RWPE1 (cell line): ENCODE data around the gene CFAP45.

Experiments
- CTCF ChIA-PET: fragments of 350-600 bp; sonication (Branson Sonifier 250); formaldehyde crosslinking; extraction: SDS; loops from one replicate; lab custom pipeline; 2021; lab: Yijun Ruan, JAX
- POLR2A ChIA-PET: fragments of 400-600 bp; formaldehyde crosslinking; extraction: SDS; loops from one replicate; lab custom pipeline; 2020; ENCODE audit warnings: antibody characterized with exemption; ENCODE audit not compliant: low non-redundant PET; lab: Yijun Ruan, JAX
- DNase-seq: peaks from one replicate; pipeline ENCODE4 v3.0.0; 2012; ENCODE audit warnings: low spot score
- H3K27ac ChIP-seq: fragments of 450-650 bp; 2 replicates; pipeline ENCODE4 v1.5.1; 2017
- TF ChIP-seq, protein P1 (sequence below): fragments of 450-650 bp; conservative IDR thresholded peaks from 2 replicates; pipeline ENCODE4 v1.5.1; 2017; ENCODE audit warnings: low read depth, mild to moderate bottlenecking

Gene CFAP45

DNA sequence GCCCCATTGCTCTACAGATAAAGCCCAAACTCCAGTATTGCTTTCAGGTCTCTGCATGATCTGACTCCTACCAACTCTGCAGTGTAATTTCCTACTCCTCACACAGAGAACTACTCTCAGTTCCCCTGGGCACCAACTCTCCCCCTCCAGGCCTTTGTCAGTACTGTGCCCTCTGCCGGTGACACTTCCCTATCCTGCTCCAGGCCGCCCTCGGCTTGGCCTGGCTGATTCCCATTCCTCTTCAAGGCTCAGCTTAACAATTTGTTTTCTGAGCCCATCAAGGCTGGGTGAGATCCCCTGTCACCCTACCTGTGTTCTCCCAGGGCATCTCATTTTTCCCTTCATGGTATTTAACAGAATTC, 70.7 kb downstream of the CFAP45 start:
- TF ChIP-seq, protein P1, sequence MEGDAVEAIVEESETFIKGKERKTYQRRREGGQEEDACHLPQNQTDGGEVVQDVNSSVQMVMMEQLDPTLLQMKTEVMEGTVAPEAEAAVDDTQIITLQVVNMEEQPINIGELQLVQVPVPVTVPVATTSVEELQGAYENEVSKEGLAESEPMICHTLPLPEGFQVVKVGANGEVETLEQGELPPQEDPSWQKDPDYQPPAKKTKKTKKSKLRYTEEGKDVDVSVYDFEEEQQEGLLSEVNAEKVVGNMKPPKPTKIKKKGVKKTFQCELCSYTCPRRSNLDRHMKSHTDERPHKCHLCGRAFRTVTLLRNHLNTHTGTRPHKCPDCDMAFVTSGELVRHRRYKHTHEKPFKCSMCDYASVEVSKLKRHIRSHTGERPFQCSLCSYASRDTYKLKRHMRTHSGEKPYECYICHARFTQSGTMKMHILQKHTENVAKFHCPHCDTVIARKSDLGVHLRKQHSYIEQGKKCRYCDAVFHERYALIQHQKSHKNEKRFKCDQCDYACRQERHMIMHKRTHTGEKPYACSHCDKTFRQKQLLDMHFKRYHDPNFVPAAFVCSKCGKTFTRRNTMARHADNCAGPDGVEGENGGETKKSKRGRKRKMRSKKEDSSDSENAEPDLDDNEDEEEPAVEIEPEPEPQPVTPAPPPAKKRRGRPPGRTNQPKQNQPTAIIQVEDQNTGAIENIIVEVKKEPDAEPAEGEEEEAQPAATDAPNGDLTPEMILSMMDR: no peak
- DNase-seq: no peak
- ChIA-PET POLR2A (no interaction called here), CTCF (interaction anchor here (0.6 to 1.5 kb wide), 3 partner anchors 30 to 697 kb away, joined by 3 read pairs; no protein-coding TSS in a partner anchor)
- H3K27ac ChIP-seq: no peak overlapping the region

- DNase-seq: no peak
- ChIA-PET CTCF (interaction anchor here (0.9 kb wide), 1 partner anchor 30 kb away, joined by 3 read pairs; no protein-coding TSS in a partner anchor), POLR2A (no interaction called here)
- TF ChIP-seq, protein P1: no peak
- H3K27ac ChIP-seq: no peak overlapping the region
Observed at GRCh38 chr1:159828581-159829272, 71.2 kb downstream of the CFAP45 start.

DNA sequence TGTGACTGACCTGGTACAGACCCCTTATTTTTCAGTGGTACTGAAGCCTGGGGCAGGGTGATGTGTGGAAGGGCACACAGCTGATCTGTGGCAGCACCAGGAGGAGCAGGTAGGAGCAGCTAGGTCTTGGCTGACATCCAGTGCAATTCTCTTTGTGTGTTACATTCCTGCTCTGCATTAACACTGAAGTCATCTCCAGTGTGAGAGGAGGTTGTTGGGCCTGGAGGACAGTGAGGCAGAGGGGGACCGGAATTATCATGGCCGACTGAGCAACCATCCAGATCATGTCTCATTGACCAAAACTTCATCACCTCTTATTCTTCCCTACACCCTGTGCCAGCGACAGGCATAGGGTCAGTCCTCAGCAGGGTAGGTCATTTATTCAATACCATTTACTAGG, 71.8 kb downstream of the CFAP45 start:
- ChIA-PET POLR2A (no interaction called here), CTCF (no interaction called here)
- DNase-seq: no peak
- no peak overlapping the region for H3K27ac ChIP-seq
- TF ChIP-seq, protein P1: no peak

GRCh38 chr1:159827549-159827948, 72.4 kb downstream of the CFAP45 start:
- CTCF ChIA-PET: no interaction called here
- H3K27ac ChIP-seq: no peak overlapping the region
- DNase-seq: no peak
- POLR2A ChIA-PET: no interaction called here
- TF ChIP-seq, protein P1: no peak

DNA sequence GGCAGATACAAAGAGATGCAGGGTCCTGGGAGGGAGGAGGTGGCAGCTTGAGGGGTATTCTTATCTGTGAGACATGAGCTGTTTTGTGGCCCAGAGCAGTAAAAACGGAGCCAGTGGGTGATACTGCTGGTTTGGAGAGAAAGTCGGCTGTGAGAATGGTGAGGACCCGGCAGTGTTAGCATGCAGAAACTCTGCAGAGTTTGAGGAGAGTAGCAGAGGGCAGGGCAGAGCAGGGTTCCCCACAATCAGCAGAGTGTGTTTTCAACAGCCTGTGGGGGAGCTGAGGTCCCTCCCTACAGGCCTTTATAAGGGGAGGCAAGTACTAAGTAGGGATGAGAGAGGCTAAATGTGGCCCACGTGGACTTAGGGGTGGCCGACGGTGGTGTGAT, 72.9 kb downstream of the CFAP45 start:
- DNase-seq: no peak
- TF ChIP-seq, protein P1: no peak
- ChIA-PET CTCF (no interaction called here), POLR2A (no interaction called here)
- no peak overlapping the region for H3K27ac ChIP-seq

DNA sequence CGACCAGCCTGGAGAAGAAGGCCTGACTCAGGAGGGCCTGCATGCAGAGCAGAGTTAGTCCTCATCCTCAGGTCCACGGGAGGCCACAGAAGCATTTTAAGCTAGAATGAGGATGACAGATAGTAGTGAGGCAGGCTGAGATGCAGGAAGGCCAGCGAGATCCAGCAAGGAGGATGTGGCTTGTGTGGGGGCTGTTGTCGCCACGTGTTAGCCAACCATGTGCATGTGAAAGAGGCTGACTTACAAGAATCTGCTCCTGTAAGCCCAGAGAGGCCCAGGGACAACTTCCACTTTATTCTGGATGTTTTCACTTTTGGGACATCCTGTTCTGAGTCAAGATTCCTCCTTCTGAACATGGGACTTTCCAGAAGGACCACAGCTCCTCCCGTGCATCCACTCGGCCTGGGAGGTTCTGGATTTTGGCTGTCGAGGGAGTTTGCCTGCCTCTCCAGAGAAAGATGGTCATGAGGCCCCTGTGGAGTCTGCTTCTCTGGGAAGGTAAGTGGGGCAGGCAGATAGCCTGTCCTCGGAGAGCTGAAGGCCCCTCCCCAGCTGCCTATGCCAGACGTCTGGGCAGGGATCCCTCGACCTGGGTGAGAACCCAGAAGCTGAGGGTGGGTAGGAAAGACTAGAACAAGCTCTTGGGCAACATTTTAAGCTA, 73.4 kb downstream of the CFAP45 start, which contains the start of gene SLAMF8:
TSS of gene SLAMF8 (plus strand) at position 433 of the 661 bp plus-strand sequence. CDS start at position 459, 26 bp downstream.
- TF ChIP-seq, protein P1: no peak
- ChIA-PET CTCF (interaction anchor here (0.6 kb wide), 1 partner anchor 65 kb away, joined by 5 read pairs; no protein-coding TSS in a partner anchor), POLR2A (no interaction called here)
- no peak within 1 kb of the TSS for H3K27ac ChIP-seq
- DNase-seq: no peak
